ENCODE measurements around the gene CHCHD2.
"Not testable (repeated sequence)": the region's sequence is repeated elsewhere in the genome, so short reads cannot be mapped to it uniquely, and the experiment has no call there.

The CHCHD2 gene

DNA sequence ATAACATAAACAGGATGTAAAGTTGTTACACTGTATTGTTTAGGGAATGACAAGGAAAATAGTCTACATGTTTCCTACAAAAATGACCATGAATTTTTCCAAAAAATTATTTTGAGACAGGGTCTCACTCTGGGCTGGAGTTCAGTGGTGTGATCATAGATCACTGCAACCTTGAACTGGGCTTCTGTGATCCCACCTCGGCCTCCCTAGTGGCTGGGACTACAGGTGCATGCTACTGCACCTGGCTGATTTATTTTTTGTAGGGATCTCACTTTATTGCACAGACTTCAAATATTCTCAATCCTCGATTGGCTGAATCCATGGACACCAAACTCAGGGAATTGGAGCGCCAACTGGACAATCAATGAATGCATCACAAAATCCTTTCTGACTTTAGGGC is 6.6 kb downstream of the CHCHD2 start:
- no peaks in the 10 kb centered on the region for H3K9me2 ChIP-seq (replicated peaks; ENCODE audit: insufficient read depth, low read length)
- H3K9ac ChIP-seq (ENCODE audit: low read length), result no peak overlapping the region
- H3K9me3 ChIP-seq (replicated peaks; ENCODE audit: insufficient read depth, low read length), result no peaks in the 10 kb centered on the region
- no peak overlapping the region for H3K4me3 ChIP-seq (ENCODE audit: low read length)
- H4K20me1 ChIP-seq (ENCODE audit: insufficient read depth, low read length), result no peaks in the 10 kb centered on the region
- peaks cover 6% of the 10 kb centered on the region; the same call in 1 of the 2 replicates for H3K4me1 ChIP-seq (ENCODE audit: low read length)
- H2AFZ ChIP-seq (ENCODE audit: low read length), result no peak overlapping the region
- peaks cover 21% of the 10 kb centered on the region for H3K36me3 ChIP-seq (replicated peaks; ENCODE audit: insufficient read depth, low read length)
- peaks cover 26% of the 10 kb centered on the region for H3K79me2 ChIP-seq (ENCODE audit: low read length)
- no peak for DNase-seq
- H3K27me3 ChIP-seq (replicated peaks; ENCODE audit: insufficient read depth, low read length), result no peaks in the 10 kb centered on the region
- H3K4me2 ChIP-seq (ENCODE audit: low read depth, low read length), result no peak overlapping the region
- no peak for TF ChIP-seq EZH2 (optimal IDR thresholded peaks at IDR 0.05; ENCODE audit: low read depth, low read length)
- TF ChIP-seq, protein P1, sequence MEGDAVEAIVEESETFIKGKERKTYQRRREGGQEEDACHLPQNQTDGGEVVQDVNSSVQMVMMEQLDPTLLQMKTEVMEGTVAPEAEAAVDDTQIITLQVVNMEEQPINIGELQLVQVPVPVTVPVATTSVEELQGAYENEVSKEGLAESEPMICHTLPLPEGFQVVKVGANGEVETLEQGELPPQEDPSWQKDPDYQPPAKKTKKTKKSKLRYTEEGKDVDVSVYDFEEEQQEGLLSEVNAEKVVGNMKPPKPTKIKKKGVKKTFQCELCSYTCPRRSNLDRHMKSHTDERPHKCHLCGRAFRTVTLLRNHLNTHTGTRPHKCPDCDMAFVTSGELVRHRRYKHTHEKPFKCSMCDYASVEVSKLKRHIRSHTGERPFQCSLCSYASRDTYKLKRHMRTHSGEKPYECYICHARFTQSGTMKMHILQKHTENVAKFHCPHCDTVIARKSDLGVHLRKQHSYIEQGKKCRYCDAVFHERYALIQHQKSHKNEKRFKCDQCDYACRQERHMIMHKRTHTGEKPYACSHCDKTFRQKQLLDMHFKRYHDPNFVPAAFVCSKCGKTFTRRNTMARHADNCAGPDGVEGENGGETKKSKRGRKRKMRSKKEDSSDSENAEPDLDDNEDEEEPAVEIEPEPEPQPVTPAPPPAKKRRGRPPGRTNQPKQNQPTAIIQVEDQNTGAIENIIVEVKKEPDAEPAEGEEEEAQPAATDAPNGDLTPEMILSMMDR (IDR thresholded peaks at IDR 0.05; ENCODE audit: low read length), result 0 out of 2 replicates have a peak, but pooled peaks have one; percentile 5
- TF ChIP-seq EZH2phosphoT487 (IDR thresholded peaks at IDR 0.05; ENCODE audit: low read length), result no peak
- H3K27ac ChIP-seq (ENCODE audit: low read length), result no peak overlapping the region
- peaks cover 31% of the 10 kb centered on the region for H3F3A ChIP-seq (ENCODE audit: insufficient read depth, low read length)

DNA sequence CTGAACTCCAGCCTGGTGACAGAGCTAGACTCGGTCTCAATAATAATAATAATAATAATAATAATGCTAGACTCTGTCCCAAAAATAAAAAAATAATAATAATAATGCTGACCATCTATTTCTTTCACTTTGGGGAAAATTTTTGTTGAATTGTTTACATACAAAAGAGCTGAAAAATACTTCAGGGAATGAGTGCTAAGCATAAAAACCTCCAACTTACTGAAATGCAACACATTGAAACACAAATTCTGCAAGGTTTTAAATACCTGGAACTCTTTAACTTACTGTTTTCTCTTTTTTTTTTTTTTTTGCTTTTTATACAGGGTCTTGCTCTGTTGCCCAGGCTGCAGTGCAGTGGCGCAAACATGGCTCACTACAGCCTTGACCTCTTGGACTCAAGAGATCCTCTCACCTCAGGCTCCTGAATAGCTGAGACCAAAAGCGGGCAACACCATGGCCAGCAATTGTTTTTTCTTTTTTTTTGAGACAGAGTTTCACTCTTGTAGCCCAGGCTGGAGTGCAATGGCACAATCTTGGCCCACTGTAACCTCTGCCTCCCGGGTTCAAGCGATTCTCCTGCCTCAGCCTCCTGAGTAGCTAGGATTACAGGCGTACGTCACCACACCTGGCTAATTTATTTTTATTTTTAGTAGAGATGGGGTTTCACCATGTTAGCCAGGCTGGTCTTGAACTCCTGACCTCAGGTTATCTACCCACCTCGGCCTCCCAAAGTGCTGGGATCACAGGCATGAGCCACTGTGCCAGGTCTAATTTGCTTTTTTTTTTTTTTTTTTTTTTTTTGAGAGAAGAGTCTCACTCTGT is 7.9 kb downstream of the CHCHD2 start:
- Histone ChIP-seq H3K4me2 (ENCODE audit: low read depth, low read length) (peak overlapping the region; percentile 15; the same call in 1 of the 2 replicates), H3K36me3 (replicated peaks; ENCODE audit: insufficient read depth, low read length) (peaks cover 17% of the 10 kb centered on the region), H3F3A (ENCODE audit: insufficient read depth, low read length) (peaks cover 28% of the 10 kb centered on the region), H3K27ac (ENCODE audit: low read length) (peak overlapping the region; percentile 57; the same call in 1 of the 2 replicates), H3K79me2 (ENCODE audit: low read length) (peaks cover 14% of the 10 kb centered on the region)
- not testable (repeated sequence) for H3K9ac ChIP-seq (ENCODE audit: low read length); H2AFZ ChIP-seq (ENCODE audit: low read length); H3K27me3 ChIP-seq (replicated peaks; ENCODE audit: insufficient read depth, low read length); H3K9me3 ChIP-seq (replicated peaks; ENCODE audit: insufficient read depth, low read length); DNase-seq; H3K9me2 ChIP-seq (replicated peaks; ENCODE audit: insufficient read depth, low read length); H3K4me1 ChIP-seq (ENCODE audit: low read length); H3K4me3 ChIP-seq (ENCODE audit: low read length); H4K20me1 ChIP-seq (ENCODE audit: insufficient read depth, low read length)

DNA sequence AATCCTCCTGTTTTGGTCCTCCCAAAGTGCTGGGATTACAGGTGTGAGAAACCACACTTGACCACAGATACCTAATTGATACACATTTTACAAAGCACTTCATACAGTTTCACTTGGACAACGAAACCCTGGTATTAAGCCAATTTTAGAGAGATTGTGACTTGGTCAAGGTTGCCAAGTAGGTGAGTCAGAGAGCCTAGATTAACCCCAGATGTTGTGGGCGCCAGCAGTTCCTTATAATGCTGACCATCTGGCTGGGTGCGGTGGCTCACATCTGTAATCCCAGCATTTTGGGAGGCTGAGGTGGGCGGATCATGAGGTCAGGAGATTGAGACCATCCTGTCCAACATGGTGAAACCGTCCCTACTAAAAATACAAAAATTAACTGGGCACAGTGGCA is 8.6 kb downstream of the CHCHD2 start:
- peak; percentile 71 for DNase-seq
- H3K9me2 ChIP-seq (replicated peaks; ENCODE audit: insufficient read depth, low read length), result no peaks in the 10 kb centered on the region
- H3K9me3 ChIP-seq (replicated peaks; ENCODE audit: insufficient read depth, low read length), result no peaks in the 10 kb centered on the region
- H3K27me3 ChIP-seq (replicated peaks; ENCODE audit: insufficient read depth, low read length), result no peaks in the 10 kb centered on the region
- H3K4me3 ChIP-seq (ENCODE audit: low read length), result no peak overlapping the region
- TF ChIP-seq EZH2phosphoT487 (IDR thresholded peaks at IDR 0.05; ENCODE audit: low read length) (no peak), EZH2 (optimal IDR thresholded peaks at IDR 0.05; ENCODE audit: low read depth, low read length) (no peak)
- TF ChIP-seq, protein P1 (IDR thresholded peaks at IDR 0.05; ENCODE audit: low read length), result no peak
- peaks cover 7% of the 10 kb centered on the region for H3K79me2 ChIP-seq (ENCODE audit: low read length)
- no peak overlapping the region for H3K9ac ChIP-seq (ENCODE audit: low read length)
- peak overlapping the region; percentile 57; the same call in 1 of the 2 replicates for H3K27ac ChIP-seq (ENCODE audit: low read length)
- no peak overlapping the region for H3K4me2 ChIP-seq (ENCODE audit: low read depth, low read length)
- peaks cover 24% of the 10 kb centered on the region for H3F3A ChIP-seq (ENCODE audit: insufficient read depth, low read length)
- H4K20me1 ChIP-seq (ENCODE audit: insufficient read depth, low read length), result no peaks in the 10 kb centered on the region
- H3K36me3 ChIP-seq (replicated peaks; ENCODE audit: insufficient read depth, low read length), result peaks cover 11% of the 10 kb centered on the region
- no peak overlapping the region for H2AFZ ChIP-seq (ENCODE audit: low read length)
- H3K4me1 ChIP-seq (ENCODE audit: low read length), result peaks cover 6% of the 10 kb centered on the region; the same call in 1 of the 2 replicates
